IMR-90 (cell line): Measurements from ENCODE around the gene SNCA.

Experiments
- CTCF ChIP-seq: conservative IDR thresholded peaks from 2 replicates; pipeline ENCODE4 v1.5.1; 2012; ENCODE audit warnings: mild to moderate bottlenecking, low read depth, low read length, improper control_type of control experiment
- NFE2L2 ChIP-seq: fragments of 150-350 bp; IDR thresholded peaks from 2 replicates; pipeline ENCODE4 v1.6.1; 2016; ENCODE audit warnings: low read depth, mild to moderate bottlenecking, low read length

GRCh38 chr4:89769856-89770255, 67.1 kb downstream of the SNCA start:
- TF ChIP-seq CTCF (no peak), NFE2L2 (no peak)
